Caki2 (cell line): ENCODE data around the gene CAPZA2. TPM values are rescaled to one million over a fixed set of nuclear protein-coding genes. Genes with fewer than 3 reads are reported as not detected.
"Not testable (repeated sequence)": the region's sequence is repeated elsewhere in the genome, so short reads cannot be mapped to it uniquely, and the experiment has no call there.

Experiments
- DNase-seq: peaks from one replicate; pipeline ENCODE4 v3.0.0-alpha.2; 2015; ENCODE audit warnings: low read depth
- in situ Hi-C: cut with HindIII; loops from 2 replicates; pipeline ENCODE4 v1.10.0; 2016; ENCODE audit warnings: low sequenced_read_pairs, low pct_unique_long_range_greater_than_20kb, mixed read lengths
- total RNA-seq: library from RNA; depleted of rRNA; stranded (reverse); fragments of >200 nt; shearing (Covaris generic); gene quantifications from 2 replicates; pipeline ENCODE4 v1.2.3, GENCODE V29; 2014; ENCODE audit warnings: low replicate concordance

Gene CAPZA2
- total RNA-seq, 1 experiment from 2014 or later, result 167 TPM

- in situ Hi-C loops, result no loop called here
Measured at GRCh38 chr7:116948934-116949333, 86.5 kb downstream of the CAPZA2 start.

GRCh38 chr7:116949941-116950801 is 87.8 kb downstream of the CAPZA2 start:
- in situ Hi-C loops, result no loop called here
- no peak for DNase-seq

More at GRCh38 chr7:116948934-116949333, 86.5 kb downstream of the CAPZA2 start:
- no peak for DNase-seq

GRCh38 chr7:116950889-116951351 is 88.5 kb downstream of the CAPZA2 start:
- no peak for DNase-seq
- in situ Hi-C loops, result no loop called here

GRCh38 chr7:116951366-116952292 is 89.2 kb downstream of the CAPZA2 start:
- in situ Hi-C loops, result no loop called here
- no peak for DNase-seq

- in situ Hi-C loops, result no loop called here
- peak; percentile 52 for DNase-seq
Measured at GRCh38 chr7:116952635-116953371, 90.4 kb downstream of the CAPZA2 start.

- in situ Hi-C loops, result no loop called here
Measured at GRCh38 chr7:116953372-116953905, 91.1 kb downstream of the CAPZA2 start, which contains the start of gene ST7. ST7 (plus strand) TSS chr7:116953501; CDS start chr7:116953541, 40 bp downstream.

GRCh38 chr7:116953906-116954838 is 91.8 kb downstream of the CAPZA2 start:
- in situ Hi-C loops, result no loop called here
- DNase-seq, result peak; percentile 71

More at GRCh38 chr7:116953372-116953905, 91.1 kb downstream of the CAPZA2 start, which contains the start of gene ST7:
- DNase-seq, result peak; percentile 80

GRCh38 chr7:116955340-116955739 is 93.0 kb downstream of the CAPZA2 start:
- no peak for DNase-seq
- in situ Hi-C loops, result no loop called here

GRCh38 chr7:116955801-116956476 is 93.6 kb downstream of the CAPZA2 start:
- in situ Hi-C loops, result no loop called here
- no peak for DNase-seq

GRCh38 chr7:116956477-116956804 is 94.1 kb downstream of the CAPZA2 start:
- in situ Hi-C loops, result no loop called here
- DNase-seq, result no peak

- in situ Hi-C loops, result no loop called here
- peak; percentile 23 for DNase-seq
Measured at GRCh38 chr7:116957874-116958273, 95.5 kb downstream of the CAPZA2 start.

- in situ Hi-C loops, DNase-seq: not testable (repeated sequence)
Measured at GRCh38 chr7:116961966-116962673, 99.7 kb downstream of the CAPZA2 start.

GRCh38 chr7:116963234-116963633 is 100.8 kb downstream of the CAPZA2 start:
- no peak for DNase-seq
- in situ Hi-C loops, result no loop called here

- no peak for DNase-seq
- in situ Hi-C loops, result no loop called here
Measured at GRCh38 chr7:116966601-116967000, 104.2 kb downstream of the CAPZA2 start.

- in situ Hi-C loops, result no loop called here
- DNase-seq, result no peak
Measured at GRCh38 chr7:116967254-116967922, 105.0 kb downstream of the CAPZA2 start.
